Smooth muscle cell of bladder (primary cell): ENCODE data around the gene MUSK. TPM values are rescaled to one million over a fixed set of nuclear protein-coding genes. Genes with fewer than 3 reads are reported as not detected.

ENCODE experiments used
- total RNA-seq: library from RNA; depleted of rRNA; stranded (reverse); fragments of >200 nt; gene quantifications from 2 replicates; pipeline ENCODE4 v1.2.3, GENCODE V29; 2014

The MUSK gene
- 0.74 and 5.5 TPM in 2 replicates for total RNA-seq

DNA sequence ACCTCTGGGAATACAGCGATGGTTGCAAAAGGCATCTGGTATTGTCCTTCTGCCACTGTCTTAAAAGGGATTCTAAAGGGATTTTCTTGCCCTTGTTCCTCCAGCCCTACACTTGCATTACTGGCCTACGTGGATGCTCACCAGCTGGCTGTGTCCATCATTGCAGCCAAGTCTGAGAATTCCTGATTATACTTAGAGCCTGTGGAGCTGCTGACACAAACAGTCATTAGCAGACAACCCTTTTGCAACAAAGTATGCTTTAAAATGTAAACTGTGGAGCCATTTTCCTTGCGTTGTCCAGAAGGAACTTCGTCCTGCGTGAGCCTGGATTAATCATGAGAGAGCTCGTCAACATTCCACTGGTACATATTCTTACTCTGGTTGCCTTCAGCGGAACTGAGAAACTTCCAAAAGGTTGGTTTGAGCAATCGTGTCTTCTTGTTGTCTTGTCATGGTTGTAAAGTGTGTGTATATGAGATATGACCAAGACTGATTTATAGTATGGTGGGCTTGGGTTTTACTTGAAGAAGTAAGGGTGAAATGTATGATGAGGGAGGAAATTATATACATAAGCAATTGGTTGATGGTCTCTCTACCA, at the start of gene MUSK:
Gene MUSK (plus strand): TSS at position 222 of the 598 bp plus-strand sequence. CDS start 114 bp downstream, at position 336.

Other genes with a start within 250 kb of the MUSK start
- gene SVEP1, start 89.0 kb upstream of the MUSK start, total RNA-seq: 134 and 151 TPM in 2 replicates